DND-41 (cell line): ENCODE measurements around the gene NRARP.

Experiments
- ATAC-seq: fragments of 200-7000 bp; cut with Tn5 transposase; 3 replicates; pipeline ENCODE4 v1.9.1; 2021; ENCODE audit warnings: low read depth; ENCODE audit not compliant: insufficient read depth
- DNase-seq: peaks from one replicate; pipeline ENCODE4 v3.0.0-alpha.2; 2020
- H2AFZ ChIP-seq: 2 replicates; pipeline ENCODE4 v1.6.0; 2012; ENCODE audit warnings: low read depth, low read length
- H3K27ac ChIP-seq: 2 replicates; pipeline ENCODE4 v1.5.1; 2012; ENCODE audit warnings: low read length, inconsistent platforms
- H3K27me3 ChIP-seq: fragments of 200-600 bp; sonication (generic); 2 replicates; pipeline ENCODE4 v1.6.0; 2012; ENCODE audit warnings: low read length, mild to moderate bottlenecking, inconsistent platforms; ENCODE audit not compliant: insufficient read depth, poor library complexity
- H3K36me3 ChIP-seq: 2 replicates; pipeline ENCODE4 v1.5.1; 2012; ENCODE audit warnings: low read length, inconsistent platforms; ENCODE audit not compliant: insufficient read depth
- H3K4me1 ChIP-seq: 2 replicates; pipeline ENCODE4 v1.5.1; 2012; ENCODE audit warnings: mild to moderate bottlenecking, low read length; ENCODE audit not compliant: insufficient read depth
- H3K4me2 ChIP-seq: 2 replicates; pipeline ENCODE4 v1.6.0; 2012; ENCODE audit warnings: mild to moderate bottlenecking, moderate library complexity, low read length, inconsistent platforms; ENCODE audit not compliant: insufficient read depth
- H3K4me3 ChIP-seq, 2 experiments: fragments of 200-600 bp in 1 of 2; shearing (Covaris generic) in 1 of 2; 2 replicates each; pipeline ENCODE4 v1.5.1; 2012 to 2016; ENCODE audit warnings: inconsistent platforms in 2 of 2, low read length in 2 of 2, mild to moderate bottlenecking in 2 of 2, low read depth in 1 of 2, moderate library complexity in 1 of 2
- H3K79me2 ChIP-seq: 2 replicates; pipeline ENCODE4 v1.6.0; 2012; ENCODE audit warnings: low read length, inconsistent platforms; ENCODE audit not compliant: insufficient read depth
- H3K9ac ChIP-seq: 2 replicates; pipeline ENCODE4 v1.6.0; 2012; ENCODE audit warnings: low read depth, mild to moderate bottlenecking, inconsistent platforms, low read length, moderate library complexity
- H3K9me3 ChIP-seq: 2 replicates; pipeline ENCODE4 v1.5.1; 2012; ENCODE audit warnings: low read length, moderate library complexity, mild to moderate bottlenecking, inconsistent platforms; ENCODE audit not compliant: insufficient read depth, severe bottlenecking
- H4K20me1 ChIP-seq: 2 replicates; pipeline ENCODE4 v1.6.0; 2012; ENCODE audit warnings: low read length; ENCODE audit not compliant: insufficient read depth
- CTCF ChIP-seq: IDR thresholded peaks from 2 replicates; pipeline ENCODE4 v1.5.1; 2012; ENCODE audit warnings: borderline replicate concordance, low read length, moderate library complexity, mild to moderate bottlenecking; ENCODE audit not compliant: poor library complexity, severe bottlenecking; ENCODE audit errors: extremely low read depth
- EZH2 ChIP-seq: IDR thresholded peaks from 3 replicates; pipeline ENCODE4 v1.6.1; 2012; ENCODE audit warnings: borderline replicate concordance, low read depth, mild to moderate bottlenecking, moderate library complexity, low read length, inconsistent platforms; ENCODE audit not compliant: severe bottlenecking

The NRARP gene

GRCh38 chr9:137297966-137298365 lies 4.1 kb downstream of the NRARP start:
- TF ChIP-seq EZH2 (no peak), CTCF (no peak)
- Histone ChIP-seq H3K27me3 (no peaks in the 10 kb centered on the region), H3K4me2 (no peak overlapping the region), H3K36me3 (no peaks in the 10 kb centered on the region), H3K9me3 (no peaks in the 10 kb centered on the region), H3K9ac (no peak overlapping the region), H3K4me1 (no peaks in the 10 kb centered on the region), H3K27ac (no peak overlapping the region), H3K79me2 (no peaks in the 10 kb centered on the region), H2AFZ (no peak overlapping the region), H3K4me3 (no peak overlapping the region), H4K20me1 (no peaks in the 10 kb centered on the region)
- DNase-seq = no peak
- no peak for ATAC-seq

GRCh38 chr9:137296670-137297664 lies 5.1 kb downstream of the NRARP start:
- Histone ChIP-seq H4K20me1 (no peaks in the 10 kb centered on the region), H3K4me1 (no peaks in the 10 kb centered on the region), H3K36me3 (no peaks in the 10 kb centered on the region), H3K27me3 (no peaks in the 10 kb centered on the region), H3K27ac (no peak overlapping the region), H2AFZ (no peak overlapping the region), H3K79me2 (no peaks in the 10 kb centered on the region), H3K4me3 (no peak overlapping the region), H3K4me2 (no peak overlapping the region), H3K9me3 (no peaks in the 10 kb centered on the region), H3K9ac (no peak overlapping the region)
- TF ChIP-seq EZH2 (no peak), CTCF (no peak)
- no peak for ATAC-seq
- no peak for DNase-seq

- H3K27me3 ChIP-seq = no peaks in the 10 kb centered on the region
- no peaks in the 10 kb centered on the region for H3K79me2 ChIP-seq
- H3K4me1 ChIP-seq = no peaks in the 10 kb centered on the region
- TF ChIP-seq CTCF = no peak
- no peak for TF ChIP-seq EZH2
- H3K27ac ChIP-seq = no peak overlapping the region
- no peak for DNase-seq
- H2AFZ ChIP-seq = no peak overlapping the region
- H3K9me3 ChIP-seq = no peaks in the 10 kb centered on the region
- no peak overlapping the region for H3K4me2 ChIP-seq
- ATAC-seq = no peak
- H4K20me1 ChIP-seq = no peaks in the 10 kb centered on the region
- H3K9ac ChIP-seq = no peak overlapping the region
- H3K4me3 ChIP-seq = no peak overlapping the region
- no peaks in the 10 kb centered on the region for H3K36me3 ChIP-seq
These were observed 6.0 kb downstream of the NRARP start for GRCh38 chr9:137295849-137296669.
